COLO668 (cell line): ENCODE data around the gene EPB41L3.
"Not testable (repeated sequence)": the region's sequence is repeated elsewhere in the genome, so short reads cannot be mapped to it uniquely, and the experiment has no call there.

Source experiments
- DNase-seq: peaks from one replicate; lab custom pipeline; 2025; ENCODE audit not compliant: unreplicated experiment; lab: John Stamatoyannopoulos, UW

EPB41L3 gene

DNA sequence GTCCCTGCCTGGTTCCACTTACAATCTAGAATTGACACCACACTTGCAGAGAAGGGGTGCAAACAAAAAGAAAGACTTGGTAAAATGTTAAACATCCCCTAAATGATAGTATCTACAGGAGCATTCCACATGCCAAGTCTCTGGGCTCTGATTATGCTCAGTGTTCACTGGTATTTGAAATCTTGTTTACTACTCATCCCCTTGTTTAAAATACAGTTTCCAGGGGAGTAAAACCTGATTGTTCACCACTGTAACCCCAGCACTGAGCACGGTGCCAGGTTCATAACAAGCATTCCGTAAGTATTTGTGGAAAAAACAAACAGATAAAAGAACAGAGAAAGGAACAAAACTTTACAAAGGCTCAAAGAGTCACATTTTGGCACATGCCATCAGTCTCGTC is 11.7 kb downstream of the EPB41L3 start:
- no peak for DNase-seq

DNA sequence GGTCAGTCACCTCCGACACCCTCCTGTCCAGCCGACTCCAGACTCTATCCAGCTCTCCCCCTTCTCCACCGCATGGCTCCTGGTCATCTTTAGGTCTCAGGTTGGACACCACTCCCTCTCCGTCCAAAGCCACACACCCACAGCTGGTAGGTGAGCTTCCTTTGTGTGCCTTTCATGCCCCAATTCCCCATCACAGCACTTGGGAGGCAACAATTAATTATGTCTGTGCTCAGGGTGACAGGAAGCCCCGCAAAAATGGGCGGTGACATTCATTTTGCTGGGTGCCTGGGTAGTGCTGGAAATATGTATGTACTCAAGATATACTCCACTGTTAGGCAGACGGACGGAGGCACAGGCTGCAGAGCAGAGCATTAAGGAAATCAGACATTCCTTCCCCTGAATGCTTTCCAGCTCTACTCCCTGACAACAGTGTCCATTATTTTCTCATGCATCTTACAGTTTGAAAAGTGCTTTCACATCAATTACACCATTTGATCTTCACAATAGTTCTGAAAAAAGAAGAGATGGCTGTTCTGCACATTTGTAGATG is 13.1 kb downstream of the EPB41L3 start:
- DNase-seq = no peak

DNA sequence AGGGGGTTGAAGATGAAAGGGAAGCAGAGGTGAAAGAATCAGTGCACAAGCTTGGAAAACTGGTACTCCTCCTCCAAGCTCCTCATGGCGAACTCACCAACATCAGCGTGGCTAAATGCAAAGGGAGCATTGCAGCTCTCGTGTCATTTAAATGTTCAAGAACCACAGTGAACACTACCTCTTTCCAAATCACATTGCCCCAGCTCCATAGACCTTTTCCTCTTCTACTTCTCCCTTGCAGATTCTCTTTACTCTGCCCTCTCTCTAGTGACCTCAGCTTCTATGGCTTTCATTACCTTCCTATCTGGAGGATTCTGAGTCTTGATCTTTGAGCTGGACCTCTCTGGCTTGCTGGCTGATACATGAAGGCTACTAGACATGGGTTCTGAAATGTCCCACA is 14.3 kb downstream of the EPB41L3 start:
- no peak for DNase-seq

DNA sequence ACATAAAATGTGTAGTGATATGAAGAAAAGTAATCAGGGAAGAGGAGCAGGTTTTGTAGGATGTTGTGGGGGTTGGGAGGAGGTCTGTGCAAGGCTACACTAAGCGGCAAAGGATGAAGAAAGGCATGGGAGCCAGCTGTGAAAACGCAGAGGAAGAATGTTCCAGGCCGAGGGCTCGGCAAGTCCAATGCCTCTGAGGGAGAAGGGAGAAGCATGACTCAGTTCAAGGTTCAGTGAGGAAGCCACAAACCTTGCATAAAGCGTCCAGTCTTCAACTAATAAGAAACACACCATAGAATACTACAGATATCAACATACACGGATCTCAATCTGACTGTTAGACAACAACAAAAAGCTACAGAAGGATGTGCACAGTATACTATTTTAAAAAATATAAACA is 16.2 kb downstream of the EPB41L3 start:
- no peak for DNase-seq

DNA sequence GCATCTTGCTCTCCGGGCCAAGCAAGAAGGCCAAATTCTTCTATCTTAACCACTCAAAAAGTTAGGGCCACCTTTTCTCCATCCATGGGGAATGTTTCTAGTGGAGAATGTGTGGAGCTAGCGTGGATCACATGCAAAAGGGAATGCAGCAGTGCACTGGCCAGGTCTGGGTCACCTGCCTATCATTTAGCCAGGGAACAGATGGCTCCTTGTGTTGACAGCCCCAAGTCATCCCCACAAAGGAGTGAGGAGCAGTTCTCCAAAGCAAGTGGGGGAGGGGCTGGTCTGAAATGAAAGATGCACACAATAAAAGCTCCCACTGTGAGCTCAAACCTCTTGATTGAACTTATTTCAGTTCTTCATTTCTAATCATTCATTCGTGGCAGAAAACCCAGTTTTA is 19.1 kb downstream of the EPB41L3 start:
- DNase-seq = no peak

DNA sequence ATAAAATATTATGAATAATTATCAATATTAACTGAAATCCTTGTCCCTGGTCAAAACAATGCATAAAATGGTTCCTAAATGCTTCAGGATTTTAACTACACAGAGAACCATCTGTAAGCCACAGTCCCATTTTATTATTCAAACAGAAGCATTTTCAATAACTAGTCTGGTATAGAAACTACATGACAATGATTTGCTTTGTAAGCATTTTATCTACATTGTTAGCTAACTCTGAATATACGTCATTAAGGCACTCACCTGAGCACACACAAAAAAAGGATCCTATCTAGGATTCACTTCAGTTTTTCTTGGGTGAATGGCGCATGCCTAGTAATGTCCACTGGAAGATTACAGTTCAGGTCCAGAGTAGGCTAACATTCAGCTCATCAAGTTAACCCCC is 22.8 kb downstream of the EPB41L3 start:
- DNase-seq = no peak

DNA sequence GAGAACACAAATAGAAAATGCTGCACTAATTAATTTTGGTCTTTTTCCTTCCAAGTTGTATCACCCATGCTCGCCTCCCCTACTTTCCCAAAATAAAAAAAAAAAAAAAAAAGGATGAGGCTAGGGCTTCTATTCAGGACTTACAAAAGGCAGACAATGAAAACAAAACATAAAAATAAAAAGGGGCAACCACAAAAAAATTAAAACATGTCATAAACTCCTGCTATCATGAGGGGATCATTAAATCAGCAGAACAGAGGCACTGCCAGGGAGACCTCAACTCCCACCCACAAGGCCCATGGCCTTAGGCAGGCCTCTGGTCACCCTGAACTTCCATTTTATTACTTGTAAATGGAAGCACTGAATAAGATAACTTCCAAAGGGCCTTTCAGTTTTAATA is 23.3 kb downstream of the EPB41L3 start:
- DNase-seq = no peak

DNA sequence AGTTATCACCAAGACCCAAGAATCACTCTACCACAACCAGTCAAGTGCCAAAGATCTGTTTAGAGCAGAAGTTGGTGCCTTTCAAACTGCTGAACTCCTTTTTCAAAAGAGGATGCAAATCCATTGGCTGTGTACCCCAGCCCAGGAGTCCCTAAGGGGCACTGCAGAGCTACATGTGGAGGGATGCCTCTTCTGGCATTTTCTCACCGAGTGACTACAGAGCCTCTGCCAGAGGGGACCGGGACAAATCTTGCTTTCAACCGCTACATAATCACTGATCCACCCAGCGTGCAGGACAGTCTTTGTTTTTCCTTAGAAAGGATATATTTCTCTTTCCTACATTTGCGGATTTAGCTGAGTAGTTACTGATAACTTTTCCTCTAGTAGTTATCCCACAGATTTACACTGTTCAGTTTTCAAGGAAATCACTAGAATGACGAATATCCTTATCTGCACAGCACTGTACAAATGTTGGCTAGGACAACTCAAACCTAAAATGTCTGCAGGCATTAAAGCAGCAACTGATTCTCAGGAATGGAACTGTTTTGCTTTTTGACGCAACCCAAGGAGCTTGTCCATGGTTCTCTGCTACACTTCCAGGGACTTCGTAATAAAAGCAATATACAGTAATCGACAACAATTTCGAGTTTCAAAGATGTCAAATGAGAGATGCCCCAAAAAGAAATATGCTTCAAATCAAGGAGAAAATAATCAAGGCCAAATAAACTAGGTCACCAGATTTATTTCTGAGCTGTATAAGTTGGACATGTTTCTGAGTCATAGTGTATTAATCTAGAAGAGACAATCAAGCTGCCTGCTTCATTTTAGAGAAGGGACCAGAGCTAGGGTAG is 24.1 kb downstream of the EPB41L3 start:
- DNase-seq = no peak

DNA sequence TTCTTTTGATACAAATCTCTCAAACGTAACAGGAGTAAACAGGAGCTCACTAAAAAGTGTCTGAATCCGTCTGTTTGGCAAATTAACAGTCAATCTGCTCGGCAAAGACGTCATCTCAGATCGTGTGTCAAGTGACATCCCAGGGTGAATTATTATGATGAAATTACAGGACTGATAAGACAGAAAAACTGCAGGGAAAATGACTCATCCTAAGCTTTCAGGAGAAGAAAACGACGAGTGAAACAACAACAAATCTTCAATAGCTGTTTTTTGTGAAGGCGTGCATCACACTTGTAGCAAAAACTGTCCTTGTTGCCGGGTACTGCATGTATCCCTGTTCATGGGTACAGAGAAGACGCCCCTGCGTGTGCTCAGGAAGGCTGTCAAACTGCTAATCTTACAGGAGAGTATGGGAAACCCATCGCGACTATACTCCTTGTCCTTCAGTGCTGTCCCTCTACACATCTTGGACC is 24.9 kb downstream of the EPB41L3 start:
- no peak for DNase-seq

DNA sequence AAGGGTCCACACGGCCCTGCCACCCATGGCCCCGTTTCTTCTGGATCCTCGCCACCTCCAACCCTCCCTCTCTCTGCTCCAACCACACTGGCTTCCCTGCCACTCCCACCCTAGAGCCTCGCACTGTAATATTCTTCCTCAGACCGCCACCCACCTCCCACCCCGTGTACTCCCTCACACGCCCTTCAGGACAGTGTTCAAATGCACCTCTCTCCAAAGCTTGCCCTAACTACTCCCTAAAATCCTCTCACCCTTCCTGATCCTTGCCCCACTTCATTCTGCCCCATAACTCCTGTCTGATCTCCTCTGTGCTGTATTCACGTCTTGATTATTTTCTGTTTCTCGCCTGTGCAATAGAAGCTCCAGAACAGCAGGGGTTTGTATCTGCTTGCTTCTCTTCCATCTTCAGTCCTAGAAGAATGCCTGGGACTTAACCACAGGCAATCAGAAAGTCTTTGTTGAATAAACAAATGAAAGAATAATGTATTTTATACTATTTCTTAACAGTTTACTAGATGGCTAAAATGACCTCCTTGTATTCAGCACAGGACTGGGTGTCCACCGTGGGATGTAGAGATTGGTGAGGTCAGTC is 25.5 kb downstream of the EPB41L3 start:
- DNase-seq = no peak

DNA sequence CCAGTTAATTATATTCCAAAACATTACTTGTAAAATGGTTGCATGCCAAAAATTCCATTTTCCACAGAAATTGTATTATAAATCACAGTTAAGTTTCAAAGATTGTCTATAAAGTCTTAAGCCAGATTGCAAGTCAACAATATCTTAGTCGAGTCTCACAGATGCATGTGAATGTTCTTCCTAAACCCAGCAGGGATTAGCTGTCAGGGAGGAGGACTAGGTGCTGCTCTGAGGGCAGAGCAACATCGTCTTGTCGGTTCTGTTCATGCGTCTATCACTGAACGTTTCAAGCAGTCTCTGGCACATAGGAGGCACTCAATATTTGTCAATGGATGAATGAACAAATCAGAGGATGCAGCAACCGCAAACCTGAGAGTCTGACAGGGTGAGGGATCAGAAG is 27.0 kb downstream of the EPB41L3 start:
- no peak for DNase-seq

DNA sequence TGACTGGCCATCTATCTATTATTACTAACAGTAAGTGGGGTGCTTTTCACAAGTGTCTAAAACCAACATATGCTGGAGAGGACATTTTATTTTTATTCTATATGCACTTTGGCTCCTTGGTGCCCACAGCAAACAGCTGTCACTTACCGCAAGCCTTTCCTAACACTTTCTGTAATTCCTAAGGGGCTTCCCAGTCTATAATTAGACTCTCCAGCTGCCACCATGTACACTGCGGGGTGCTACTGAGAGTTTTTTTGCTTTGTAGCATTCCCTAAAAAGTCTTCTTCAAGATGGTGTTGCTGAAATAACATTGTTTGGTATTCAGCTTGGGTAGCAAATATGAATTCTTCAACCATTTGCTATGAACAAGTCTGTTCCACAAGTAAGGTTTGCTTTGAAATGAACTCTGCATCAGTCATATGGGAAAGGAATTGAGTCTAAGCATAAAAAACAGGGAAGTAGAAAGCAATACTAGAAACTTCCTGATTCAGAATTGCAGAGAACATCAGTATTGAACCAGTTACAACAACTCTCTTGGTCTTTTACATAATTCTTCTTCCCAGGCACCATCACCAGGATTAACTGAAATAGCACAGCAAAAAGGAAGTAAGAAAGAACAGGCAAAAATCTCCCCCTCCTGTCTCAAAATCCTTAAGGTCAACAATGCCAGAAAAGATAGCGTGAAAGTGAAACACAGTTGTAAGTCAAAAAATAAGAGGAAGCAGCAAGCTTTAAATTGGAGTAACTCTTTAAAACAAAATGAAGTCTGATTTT is 28.6 kb downstream of the EPB41L3 start:
- DNase-seq = no peak

DNA sequence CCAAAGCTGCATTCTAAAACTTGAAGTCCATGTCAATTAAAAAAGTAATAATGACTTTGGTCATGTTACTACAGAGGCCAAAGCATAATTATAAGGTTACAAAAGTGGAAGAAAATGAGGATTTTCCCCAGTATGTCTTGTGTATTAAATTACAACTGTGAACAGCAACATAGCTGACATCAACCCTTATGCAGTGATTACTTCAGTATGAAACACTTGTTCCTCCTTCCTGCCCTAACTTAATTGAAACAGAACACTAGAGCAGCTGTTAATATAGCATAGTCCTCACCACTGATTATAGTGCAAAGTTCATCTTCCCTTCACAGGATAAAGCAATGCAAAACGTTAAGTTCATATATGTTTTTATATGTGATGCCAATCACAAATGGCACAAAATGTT is 29.9 kb downstream of the EPB41L3 start:
- no peak for DNase-seq

DNA sequence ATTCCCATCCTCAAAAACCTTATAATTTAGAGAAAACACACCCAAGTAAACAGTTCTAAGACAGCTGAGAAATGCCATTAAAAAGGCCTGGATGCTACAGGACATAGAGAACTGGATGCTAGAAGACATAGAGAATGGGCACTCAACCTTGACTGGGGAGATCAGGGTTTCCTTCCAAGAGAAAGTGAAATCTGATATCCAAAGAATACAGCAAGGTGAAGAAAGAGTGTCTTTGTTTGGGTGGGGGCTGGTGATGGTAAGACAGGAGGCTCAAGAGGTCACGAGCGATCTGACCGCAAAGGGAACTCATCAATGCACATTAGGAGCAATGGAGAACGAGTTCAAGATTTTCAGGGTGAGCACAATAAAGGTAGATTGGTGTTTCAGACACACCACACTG is 31.6 kb downstream of the EPB41L3 start:
- no peak for DNase-seq

DNA sequence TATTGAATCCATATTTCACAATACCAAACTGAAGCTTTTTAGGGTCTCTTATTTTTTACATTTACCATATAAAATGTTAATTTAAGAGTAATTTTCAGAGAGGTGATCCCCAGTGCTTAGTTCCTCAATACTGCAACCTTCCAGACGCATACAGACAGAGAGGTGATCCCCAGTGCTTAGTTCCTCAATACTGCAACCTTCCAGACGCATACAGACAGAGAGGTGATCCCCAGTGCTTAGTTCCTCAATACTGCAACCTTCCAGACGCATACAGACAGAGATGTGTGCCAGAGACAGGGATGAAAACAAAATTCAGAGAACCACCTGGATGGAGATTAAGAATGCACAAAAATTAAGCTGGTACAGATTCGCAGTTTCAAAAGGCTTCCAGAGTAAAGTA is 32.3 kb downstream of the EPB41L3 start:
- not testable (repeated sequence) for DNase-seq

DNA sequence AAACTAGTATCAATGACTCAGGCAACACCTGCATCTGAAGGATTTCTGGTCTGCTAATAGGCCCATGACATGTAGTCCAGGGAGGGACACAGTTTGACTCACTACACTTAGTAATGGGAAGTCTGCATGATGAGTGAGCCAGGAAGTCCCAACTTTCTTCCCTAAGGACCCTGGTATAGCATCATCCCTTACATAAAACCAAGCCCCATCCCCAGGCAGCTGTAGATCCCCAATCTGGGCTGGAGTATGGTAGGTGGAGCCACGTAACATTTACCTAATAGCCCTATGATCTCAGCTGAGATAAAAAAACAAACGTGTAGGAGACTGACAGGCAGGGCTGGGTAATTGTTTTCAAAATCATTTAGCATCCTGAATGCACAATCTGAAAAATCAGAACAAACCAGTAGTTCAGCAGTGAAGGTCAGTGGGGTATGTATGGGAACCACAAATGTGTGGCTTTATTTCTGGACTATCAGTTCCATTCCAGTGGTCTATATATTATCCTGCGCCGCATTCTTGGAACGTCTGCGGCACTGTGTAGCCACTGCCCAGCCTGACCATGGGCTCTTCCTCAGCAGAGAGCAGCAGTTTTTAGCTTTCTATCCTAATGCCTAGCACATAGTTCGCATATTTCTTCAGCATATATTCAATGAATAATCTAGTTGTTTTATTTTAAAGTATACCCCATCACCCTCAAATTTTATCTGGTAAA is 33.5 kb downstream of the EPB41L3 start:
- no peak for DNase-seq

DNA sequence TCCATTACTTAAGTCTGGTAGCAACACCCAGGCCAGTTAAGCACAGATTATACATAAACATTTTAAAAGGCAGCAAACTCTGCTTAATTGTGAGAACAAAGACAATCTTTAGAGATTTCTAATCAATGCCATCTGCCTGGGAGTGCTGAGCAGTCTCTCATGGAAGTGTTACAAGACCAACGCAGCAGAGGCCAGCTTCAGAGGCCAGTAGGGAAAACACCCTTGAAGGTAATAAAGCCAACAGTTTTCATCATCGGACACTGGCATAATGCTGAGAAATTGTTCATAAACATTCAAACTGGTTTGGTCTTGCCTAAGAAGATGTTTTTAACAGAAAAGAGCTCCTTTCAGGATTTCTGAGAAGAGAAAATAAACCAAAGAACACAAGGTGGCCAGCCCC is 35.0 kb downstream of the EPB41L3 start:
- DNase-seq = no peak

DNA sequence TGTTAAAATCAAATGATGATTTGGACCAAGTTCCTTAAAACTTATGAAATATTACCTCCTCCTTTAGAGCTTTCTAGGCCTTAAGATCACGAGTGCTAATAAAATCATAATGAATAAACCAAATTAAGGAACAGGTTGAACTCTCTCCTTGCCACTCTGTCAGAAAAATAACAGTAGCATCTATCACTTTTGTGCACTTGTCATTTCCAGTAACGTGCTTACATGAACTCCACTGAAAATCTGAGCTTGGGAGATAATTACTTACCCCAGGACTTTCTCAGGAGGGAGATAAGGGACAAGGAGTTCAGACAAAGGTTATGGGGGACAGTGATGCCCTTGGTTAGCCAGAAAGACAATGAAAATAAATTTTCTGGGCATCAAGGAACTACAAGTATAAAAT is 36.0 kb downstream of the EPB41L3 start:
- DNase-seq = no peak

DNA sequence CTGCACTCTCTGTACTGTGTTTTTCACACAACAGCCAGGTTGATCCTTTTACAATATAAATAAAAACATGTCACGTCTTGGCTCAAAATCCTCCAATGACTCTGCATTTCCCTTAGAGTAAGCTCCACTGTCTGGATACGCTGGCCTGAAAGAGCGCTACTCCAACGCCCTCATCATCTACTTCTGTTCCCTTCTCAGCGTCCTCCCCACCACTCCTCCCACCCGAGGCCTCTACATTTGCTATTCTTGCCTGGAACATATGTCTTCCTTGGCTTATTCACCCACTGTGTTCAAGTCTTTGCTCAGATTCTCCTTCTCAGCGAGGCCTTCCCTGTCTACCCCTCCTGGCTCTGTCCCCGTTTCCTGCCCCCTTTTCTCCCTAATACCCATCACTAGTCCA is 37.6 kb downstream of the EPB41L3 start:
- no peak for DNase-seq

DNA sequence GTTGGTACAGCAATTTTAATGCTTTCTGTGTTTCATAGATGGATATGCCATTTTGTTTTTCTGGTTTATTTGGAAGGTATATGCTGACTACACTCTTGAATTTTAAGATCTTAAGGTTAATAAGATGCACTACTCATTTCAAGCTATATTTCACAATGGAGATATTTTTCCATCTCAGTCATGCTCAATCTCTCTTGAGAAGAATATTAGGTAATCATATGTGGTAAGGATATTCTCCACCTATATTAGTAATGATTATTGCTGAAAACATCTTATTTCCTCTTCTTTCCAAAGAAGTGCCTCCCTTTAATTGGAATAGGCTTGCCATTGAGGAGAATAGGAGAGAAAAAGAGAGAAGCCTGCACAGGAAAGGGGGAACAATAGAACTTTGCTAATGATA is 40.1 kb downstream of the EPB41L3 start:
- DNase-seq = no peak
